ENCODE measurements around the gene C1QTNF1. TPM values are rescaled to one million over a fixed set of nuclear protein-coding genes. Genes with fewer than 3 reads are reported as not detected.
"Not testable (repeated sequence)": the region's sequence is repeated elsewhere in the genome, so short reads cannot be mapped to it uniquely, and the experiment has no call there.

Gene C1QTNF1
- total RNA-seq, 1 donor from 2014 or later: 0.26 TPM

- H3K4me3 Mint-ChIP-seq (ENCODE audit: unreplicated experiment): no peak overlapping the region
- H3K27me3 Mint-ChIP-seq (ENCODE audit: unreplicated experiment): peaks cover 22% of the 10 kb centered on the region
- no peak for TF ChIP-seq CTCF (IDR thresholded peaks at IDR 0.05; ENCODE audit: unreplicated experiment)
- no peaks in the 10 kb centered on the region for H3K9me3 Mint-ChIP-seq (ENCODE audit: unreplicated experiment)
- DNase-seq (ENCODE audit: low spot score): no peak
- no peak overlapping the region for H3K27ac Mint-ChIP-seq (ENCODE audit: unreplicated experiment)
- no peaks in the 10 kb centered on the region for H3K36me3 Mint-ChIP-seq (ENCODE audit: low read depth, unreplicated experiment)
- H3K4me1 Mint-ChIP-seq (ENCODE audit: unreplicated experiment): peaks cover 6% of the 10 kb centered on the region
These were observed 3.4 kb downstream of the C1QTNF1 start for GRCh38 chr17:79027274-79027924.

- Mint-ChIP-seq H3K4me1 (ENCODE audit: unreplicated experiment) (peaks cover 2% of the 10 kb centered on the region), H3K4me3 (ENCODE audit: unreplicated experiment) (no peak overlapping the region), H3K27me3 (ENCODE audit: unreplicated experiment) (peaks cover 20% of the 10 kb centered on the region), H3K27ac (ENCODE audit: unreplicated experiment) (no peak overlapping the region), H3K36me3 (ENCODE audit: low read depth, unreplicated experiment) (no peaks in the 10 kb centered on the region), H3K9me3 (ENCODE audit: unreplicated experiment) (no peaks in the 10 kb centered on the region)
- TF ChIP-seq CTCF (IDR thresholded peaks at IDR 0.05; ENCODE audit: unreplicated experiment): no peak
- no peak for DNase-seq (ENCODE audit: low spot score)
These were observed 4.0 kb downstream of the C1QTNF1 start for GRCh38 chr17:79027925-79028491.

- Mint-ChIP-seq H3K27me3 (ENCODE audit: unreplicated experiment) (peaks cover 18% of the 10 kb centered on the region), H3K27ac (ENCODE audit: unreplicated experiment) (no peak overlapping the region), H3K4me3 (ENCODE audit: unreplicated experiment) (no peak overlapping the region), H3K4me1 (ENCODE audit: unreplicated experiment) (peaks cover 2% of the 10 kb centered on the region), H3K36me3 (ENCODE audit: low read depth, unreplicated experiment) (no peaks in the 10 kb centered on the region), H3K9me3 (ENCODE audit: unreplicated experiment) (no peaks in the 10 kb centered on the region)
- TF ChIP-seq CTCF (IDR thresholded peaks at IDR 0.05; ENCODE audit: unreplicated experiment): no peak
- DNase-seq (ENCODE audit: low spot score): no peak
These were observed 4.7 kb downstream of the C1QTNF1 start for GRCh38 chr17:79028496-79029326.

DNA sequence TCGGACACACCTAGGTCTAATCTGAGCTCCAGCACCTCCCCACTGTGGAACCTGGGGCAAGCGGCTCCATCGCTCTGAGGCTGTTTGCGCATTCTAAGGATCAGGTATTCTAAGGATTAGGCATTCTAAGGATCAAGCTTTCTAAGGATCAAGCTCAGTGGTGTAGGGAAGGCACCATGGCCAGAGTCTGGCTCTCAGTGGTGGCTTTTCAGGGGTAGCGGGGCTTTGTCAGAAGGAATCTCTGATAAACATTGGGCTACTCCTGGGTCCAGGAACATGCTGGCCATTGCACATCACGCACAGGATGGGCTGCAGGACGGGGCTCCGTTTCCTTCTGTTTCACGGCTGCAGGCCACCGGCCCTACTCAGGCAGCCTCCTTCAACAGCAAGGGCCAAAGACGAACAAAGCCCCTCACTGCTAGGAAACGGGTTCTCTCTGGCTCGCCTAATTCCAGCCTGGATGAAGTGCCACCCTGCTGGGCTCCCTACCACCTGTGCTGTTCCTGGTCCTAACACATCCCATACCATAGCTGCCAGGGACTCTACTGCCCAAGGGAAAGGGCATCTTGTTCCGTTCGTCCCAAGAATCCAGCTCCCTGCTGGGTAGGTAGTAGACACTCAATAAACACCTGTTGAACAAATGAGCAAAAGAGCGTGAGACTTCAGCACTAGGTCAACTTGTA lies 5.5 kb downstream of the C1QTNF1 start:
- Mint-ChIP-seq H3K27me3 (ENCODE audit: unreplicated experiment) (peaks cover 18% of the 10 kb centered on the region), H3K4me3 (ENCODE audit: unreplicated experiment) (no peak overlapping the region)
- no peak for DNase-seq (ENCODE audit: low spot score)

DNA sequence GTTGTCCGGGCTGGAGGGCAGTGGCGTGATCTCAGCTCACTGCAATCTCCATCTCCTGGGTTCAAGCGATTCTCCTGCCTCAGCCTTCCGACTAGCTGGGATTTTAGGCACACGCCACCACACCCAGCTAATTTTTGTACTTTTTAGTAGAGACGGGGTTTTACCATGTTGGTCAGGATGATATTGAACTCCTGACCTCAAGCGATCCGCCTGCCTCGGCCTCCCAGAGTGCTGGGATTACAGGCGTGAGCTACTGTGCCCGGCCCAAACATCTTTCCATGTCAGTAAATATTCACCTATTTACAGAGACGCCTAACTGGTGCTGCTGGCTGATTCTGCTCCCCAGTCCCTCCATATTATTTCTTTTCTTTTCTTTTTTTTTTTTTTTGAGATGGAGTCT lies 6.7 kb downstream of the C1QTNF1 start:
- not testable (repeated sequence) for H3K9me3 Mint-ChIP-seq (ENCODE audit: unreplicated experiment); H3K4me1 Mint-ChIP-seq (ENCODE audit: unreplicated experiment); H3K27ac Mint-ChIP-seq (ENCODE audit: unreplicated experiment); H3K36me3 Mint-ChIP-seq (ENCODE audit: low read depth, unreplicated experiment); H3K4me3 Mint-ChIP-seq (ENCODE audit: unreplicated experiment); DNase-seq (ENCODE audit: low spot score)
- peaks cover 11% of the 10 kb centered on the region for H3K27me3 Mint-ChIP-seq (ENCODE audit: unreplicated experiment)

More for the DNA sequence above, 5.5 kb downstream of the C1QTNF1 start:
- Mint-ChIP-seq H3K27ac (ENCODE audit: unreplicated experiment) (no peak overlapping the region), H3K36me3 (ENCODE audit: low read depth, unreplicated experiment) (no peaks in the 10 kb centered on the region), H3K9me3 (ENCODE audit: unreplicated experiment) (no peaks in the 10 kb centered on the region), H3K4me1 (ENCODE audit: unreplicated experiment) (no peaks in the 10 kb centered on the region)
- TF ChIP-seq CTCF (IDR thresholded peaks at IDR 0.05; ENCODE audit: unreplicated experiment): no peak
